Measurements from ENCODE around the gene BMP7.

The BMP7 gene

GRCh38 chr20:57231161-57231560 is 35.3 kb downstream of the BMP7 start:
- DNase-seq (ENCODE audit: low read depth, low spot score) = no peak

DNA sequence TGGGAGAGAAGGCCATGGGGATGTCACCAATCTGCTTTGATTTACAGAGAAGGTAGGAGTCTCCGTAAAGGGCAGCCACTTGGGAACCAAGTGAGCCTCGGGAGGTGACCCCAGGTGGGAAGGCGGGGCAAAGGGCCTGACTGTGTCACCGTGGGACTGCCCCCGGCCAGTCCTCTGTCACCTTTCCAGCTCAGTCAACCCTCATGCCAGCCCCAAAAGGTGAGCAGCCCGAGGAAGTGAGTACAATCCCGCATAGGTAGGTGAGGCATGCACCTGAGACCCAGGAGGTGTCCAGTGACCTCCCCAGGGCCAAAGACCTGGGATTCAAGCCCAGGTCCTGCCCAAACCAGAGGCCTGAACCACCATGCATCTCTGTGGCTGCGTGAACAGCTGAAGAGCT is 36.2 kb downstream of the BMP7 start:
- DNase-seq (ENCODE audit: low read depth, low spot score) = no peak

DNA sequence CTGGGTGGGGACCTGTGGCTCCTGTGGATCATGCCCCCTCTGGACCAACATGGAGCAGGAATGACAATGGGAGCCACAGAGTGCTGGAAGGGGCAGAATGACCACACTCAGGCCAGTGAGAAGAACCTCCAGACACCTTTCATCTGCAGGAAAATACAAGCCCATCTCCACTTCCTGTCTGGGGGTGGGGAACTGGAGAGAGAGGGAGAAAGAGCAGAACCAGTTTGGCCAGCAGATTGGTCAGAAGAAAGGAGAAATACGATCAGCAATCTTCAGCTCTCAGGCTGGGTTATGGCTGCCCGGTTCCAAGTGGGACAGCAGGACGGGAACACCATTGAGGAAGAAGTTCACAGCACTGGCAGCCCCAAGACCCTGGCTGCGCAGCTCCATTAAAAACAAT is 37.0 kb downstream of the BMP7 start:
- DNase-seq (ENCODE audit: low read depth, low spot score) = no peak

DNA sequence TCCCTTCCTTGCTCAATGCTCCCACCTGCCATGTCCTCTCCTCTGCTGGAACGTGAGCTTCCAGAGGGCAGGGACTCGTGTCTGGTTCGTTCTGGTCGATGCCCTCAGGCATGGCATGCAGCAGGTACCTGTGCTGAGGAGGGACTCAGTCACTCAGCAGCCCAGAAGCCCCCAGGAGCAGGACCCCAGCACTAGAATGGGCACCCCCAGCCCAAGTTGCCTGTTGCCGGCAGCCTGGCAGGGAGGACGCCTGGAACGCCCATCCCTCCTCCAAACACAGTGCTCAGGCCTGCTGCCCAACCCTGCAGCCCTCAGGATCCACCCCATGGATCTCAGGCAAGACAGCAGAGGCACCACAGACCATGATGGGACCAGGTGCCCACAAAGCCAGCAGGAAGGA is 40.6 kb downstream of the BMP7 start:
- no peak for DNase-seq (ENCODE audit: low read depth, low spot score)

- DNase-seq (ENCODE audit: low read depth, low spot score) = no peak
These were observed 41.2 kb downstream of the BMP7 start for GRCh38 chr20:57225197-57225733.

GRCh38 chr20:57224641-57225138 is 41.8 kb downstream of the BMP7 start:
- DNase-seq (ENCODE audit: low read depth, low spot score) = no peak

GRCh38 chr20:57223648-57224489 is 42.6 kb downstream of the BMP7 start:
- DNase-seq (ENCODE audit: low read depth, low spot score) = no peak

GRCh38 chr20:57222631-57222950 is 43.9 kb downstream of the BMP7 start:
- no peak for DNase-seq (ENCODE audit: low read depth, low spot score)

DNA sequence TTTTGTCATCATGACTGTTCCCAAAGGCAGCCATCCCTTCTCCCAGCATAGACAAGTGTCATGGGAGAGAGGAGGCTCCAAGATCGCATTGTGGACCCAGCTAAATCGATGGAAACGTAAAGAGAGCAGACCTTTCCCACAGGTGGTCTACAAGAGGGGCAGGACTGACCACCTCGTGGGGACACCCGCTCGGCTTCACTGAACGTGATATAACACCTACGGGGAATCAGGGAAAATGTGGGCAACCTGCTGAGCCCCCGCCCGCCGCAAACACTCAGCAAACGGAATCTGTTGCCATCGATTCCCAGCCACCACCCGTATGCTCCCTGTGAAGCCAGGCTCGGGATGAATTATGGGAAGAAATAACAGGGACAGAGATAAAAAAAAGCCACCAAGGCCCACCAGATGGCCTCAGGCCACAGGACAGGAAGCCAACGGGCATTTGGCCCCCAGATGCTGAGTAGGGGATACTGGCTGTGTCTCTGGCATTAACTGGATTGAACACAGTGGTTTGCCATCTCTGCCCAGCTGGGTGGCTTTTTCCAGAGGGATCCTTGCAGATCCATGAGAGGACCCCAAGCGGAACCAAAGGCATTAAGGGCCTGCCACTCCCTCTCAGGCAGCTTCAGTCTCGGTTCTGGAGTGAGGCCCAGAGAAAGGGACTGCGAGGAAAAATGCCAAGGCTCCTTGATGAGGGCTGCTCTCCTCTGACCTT is 44.4 kb downstream of the BMP7 start:
- DNase-seq (ENCODE audit: low read depth, low spot score) = no peak

DNA sequence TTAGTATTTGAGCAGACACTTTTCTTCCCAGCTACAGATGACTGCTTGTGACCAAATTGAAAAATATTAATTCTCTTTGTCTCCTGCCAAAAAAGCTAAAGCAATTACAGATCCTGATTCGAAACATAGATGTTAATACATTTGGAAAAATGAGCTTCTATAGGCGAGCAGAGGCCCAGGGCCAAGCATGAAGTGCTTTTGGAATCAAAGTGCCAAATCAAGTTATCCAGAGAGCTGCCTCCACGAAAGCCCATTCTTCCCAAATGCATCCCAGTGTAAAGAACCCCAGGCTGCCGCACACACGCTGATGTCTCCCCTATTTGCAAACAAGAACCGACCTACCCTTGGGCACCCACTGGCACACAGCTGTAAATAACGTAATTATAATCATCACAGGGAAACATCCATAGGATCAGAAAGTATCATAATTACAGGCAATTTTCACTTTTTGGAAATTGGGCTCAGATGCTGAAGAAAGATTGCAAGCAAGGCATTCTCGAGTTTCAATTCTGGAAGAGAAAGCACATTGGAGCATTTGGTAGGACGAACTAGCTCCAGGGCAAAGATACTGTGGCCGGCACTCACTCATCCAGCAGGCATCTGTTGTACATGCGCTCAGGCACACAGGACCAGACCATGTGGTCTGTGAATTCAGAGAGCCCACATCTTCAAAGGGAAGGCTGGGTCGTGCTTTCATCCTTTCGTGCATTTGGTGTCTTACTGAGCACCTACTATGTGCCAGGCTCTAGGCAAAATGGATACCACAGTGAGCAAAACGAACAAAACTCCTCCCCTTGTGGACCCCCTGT is 45.9 kb downstream of the BMP7 start:
- no peak for DNase-seq (ENCODE audit: low read depth, low spot score)

DNA sequence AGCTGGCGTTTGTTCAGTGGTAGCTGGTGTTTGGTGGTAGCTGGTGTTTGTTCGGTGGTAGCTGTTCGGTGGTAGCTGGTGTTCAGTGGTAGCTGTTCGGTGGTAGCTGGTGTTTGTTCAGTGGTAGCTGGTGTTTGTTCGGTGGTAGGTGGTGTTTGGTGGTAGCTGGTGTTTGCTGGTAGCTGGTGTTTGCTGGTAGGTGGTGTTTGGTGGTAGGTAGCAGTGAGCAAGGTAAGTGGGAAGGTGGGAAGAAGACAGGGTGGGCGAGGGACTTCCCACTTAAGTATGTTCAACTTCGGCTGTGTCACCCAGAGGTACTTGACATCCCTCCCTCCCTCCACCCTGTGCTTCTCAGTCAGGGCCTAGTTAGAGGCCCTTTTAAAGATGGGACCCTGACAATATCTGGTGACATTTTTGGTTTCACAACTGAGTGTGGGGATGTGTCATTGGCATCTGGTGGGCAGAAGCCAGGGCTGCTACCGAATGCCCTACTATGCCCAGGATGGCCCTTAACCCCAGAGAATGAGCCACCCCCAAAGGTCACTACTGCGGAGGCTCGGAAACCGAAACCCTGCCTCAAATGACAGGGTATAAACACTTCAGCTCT is 47.3 kb downstream of the BMP7 start:
- no peak for DNase-seq (ENCODE audit: low read depth, low spot score)

DNA sequence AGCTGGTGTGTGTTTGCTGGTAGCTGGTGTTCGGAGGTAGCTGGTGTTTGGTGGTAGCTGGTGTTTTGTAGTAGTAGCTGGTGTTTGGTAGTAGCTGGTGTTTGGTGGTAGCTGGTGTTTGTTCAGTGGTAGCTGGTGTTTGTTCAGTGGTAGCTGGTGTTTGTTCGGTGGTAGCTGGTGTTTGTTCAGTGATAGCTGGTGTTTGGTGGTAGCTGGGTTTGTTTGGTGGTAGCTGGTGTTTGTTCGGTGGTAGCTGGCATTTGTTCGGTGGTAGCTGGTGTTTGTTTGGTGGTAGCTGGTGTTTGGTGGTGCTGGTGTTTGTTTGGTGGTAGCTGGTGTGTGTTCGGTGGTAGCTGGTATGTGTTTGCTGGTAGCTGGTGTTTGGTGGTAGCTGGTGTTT is 48.0 kb downstream of the BMP7 start:
- no peak for DNase-seq (ENCODE audit: low read depth, low spot score)

DNA sequence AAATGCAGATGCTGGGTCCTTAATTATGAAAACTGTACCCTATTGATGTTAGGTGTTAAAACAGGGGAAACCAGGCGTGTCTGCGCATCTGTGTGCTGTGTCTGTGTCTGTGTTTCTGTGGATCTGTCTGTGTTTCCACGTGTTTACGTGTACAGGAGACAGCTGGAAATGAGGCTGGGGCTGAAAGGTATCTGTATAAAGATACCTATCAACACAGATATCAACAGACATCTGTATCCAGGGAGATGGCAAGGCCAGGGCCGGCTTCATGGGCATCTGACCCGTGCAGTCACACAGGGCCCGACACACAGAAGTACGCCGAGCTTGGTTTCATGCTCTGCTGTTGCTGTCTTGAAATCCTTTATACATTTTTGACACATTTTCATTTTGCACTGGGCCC is 48.6 kb downstream of the BMP7 start:
- no peak for DNase-seq (ENCODE audit: low read depth, low spot score)

DNA sequence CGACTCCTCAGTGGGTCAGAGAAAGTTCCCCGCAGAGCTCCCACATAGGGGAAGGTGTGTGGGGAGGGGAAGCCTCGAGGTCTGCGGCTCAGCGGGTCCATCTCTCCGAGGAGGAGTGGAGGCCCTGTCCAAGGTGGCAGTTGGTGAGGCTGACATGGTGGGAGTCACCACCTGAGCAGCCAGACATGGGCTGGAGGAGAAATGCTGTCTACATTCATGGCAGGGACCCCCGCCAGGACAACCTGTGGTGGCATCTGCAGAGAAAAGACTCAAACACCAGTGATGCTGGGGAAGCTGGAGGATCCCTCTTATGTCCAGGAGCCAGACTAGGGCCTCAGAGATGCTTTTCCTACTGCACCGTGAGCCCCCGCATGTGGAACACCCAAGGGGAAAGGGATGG is 49.8 kb downstream of the BMP7 start:
- no peak for DNase-seq (ENCODE audit: low read depth, low spot score)

- DNase-seq (ENCODE audit: low read depth, low spot score) = no peak
These were observed 50.5 kb downstream of the BMP7 start for GRCh38 chr20:57215826-57216471.

DNA sequence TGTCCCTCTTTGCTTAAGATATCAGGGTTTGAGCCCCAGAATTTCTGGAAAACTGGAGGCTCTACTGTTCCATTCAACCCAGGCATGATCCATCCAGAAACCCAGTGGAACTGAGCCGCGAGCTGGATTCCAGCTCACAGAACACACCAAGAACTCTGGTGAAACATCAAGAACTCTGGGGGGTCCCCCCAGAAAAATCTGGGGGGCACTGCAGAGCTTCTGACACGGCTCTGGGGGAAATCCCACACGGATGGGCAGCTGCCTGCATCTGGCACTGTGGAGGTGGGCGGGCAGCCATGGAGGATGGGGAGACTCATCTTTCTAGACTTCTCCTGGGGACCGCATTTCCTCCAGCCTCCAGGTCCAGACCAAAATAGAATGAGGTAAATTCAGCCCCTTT is 51.0 kb downstream of the BMP7 start:
- no peak for DNase-seq (ENCODE audit: low read depth, low spot score)

- DNase-seq (ENCODE audit: low read depth, low spot score) = no peak
These were observed 51.5 kb downstream of the BMP7 start for GRCh38 chr20:57214948-57215347.

DNA sequence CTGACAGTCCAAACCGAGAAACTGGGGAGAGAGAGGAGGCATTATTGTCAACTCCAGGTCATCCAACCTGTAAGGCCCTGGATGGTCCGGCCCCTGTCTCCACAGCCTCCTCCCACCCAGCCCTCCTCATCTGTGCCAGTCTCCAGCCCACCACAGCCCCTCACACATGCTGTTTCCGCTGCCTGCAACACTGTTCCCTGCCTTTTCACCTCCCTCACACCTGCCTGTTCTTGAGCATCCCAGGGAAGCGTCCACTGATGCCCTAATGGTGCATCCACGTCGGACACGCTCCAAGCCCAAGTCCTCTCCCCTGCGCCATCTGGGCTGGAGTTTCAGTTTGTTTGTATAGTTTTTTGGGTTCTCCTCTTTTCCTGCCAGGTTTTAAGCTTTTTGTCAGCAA is 52.0 kb downstream of the BMP7 start:
- no peak for DNase-seq (ENCODE audit: low read depth, low spot score)

DNA sequence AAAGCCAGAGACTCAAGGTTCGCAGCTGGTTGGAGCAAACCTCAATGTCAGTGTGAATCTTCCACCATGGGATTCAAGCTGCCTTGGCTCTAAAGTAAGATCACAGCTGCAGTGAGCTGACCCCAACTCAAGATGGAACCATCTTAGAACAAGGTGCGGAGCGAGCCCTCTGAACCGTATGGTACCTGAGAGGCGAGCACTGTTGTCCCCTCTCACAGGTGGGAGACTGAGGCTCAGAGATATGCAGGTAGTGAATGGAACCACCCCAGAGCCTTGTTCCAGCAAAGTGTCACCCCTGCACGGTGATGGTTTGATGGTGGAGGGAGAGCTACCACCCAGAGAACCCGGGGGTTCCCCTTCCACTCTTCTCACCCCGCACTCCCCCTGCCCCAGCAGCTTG is 52.5 kb downstream of the BMP7 start:
- no peak for DNase-seq (ENCODE audit: low read depth, low spot score)

DNA sequence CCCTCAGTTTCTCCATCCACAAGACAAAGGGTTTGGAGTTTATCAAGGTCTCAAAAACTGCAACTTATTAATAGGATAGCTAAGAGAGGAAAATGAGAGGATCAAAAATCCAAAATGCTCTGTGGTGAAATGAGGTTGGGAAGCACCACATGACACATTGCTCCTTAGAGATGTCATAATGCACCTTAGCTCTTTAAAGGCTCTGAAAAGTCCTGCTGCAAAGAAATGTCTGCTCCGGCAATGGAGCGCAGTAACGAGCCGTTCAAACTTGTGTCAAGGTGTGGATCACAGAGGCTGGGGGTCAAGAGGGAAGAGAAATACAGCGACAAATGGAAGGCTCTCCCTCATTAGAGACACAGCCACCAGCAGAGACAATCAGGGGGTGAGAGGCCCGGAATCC is 53.1 kb downstream of the BMP7 start:
- DNase-seq (ENCODE audit: low read depth, low spot score) = no peak
